ENCODE results near the gene TCF4.
A peak's percentile ranks its signal among the peaks of the same experiment; 100 is the strongest.

Gene TCF4

GRCh38 chr18:55439056-55439455 is 148.9 kb downstream of the TCF4 start:
- DNase-seq (ENCODE audit: low read depth), result no peak

- no peak for DNase-seq (ENCODE audit: low read depth)
Measured at GRCh38 chr18:55435592-55435991, 152.4 kb downstream of the TCF4 start.

- DNase-seq (ENCODE audit: low read depth), result no peak
Measured at GRCh38 chr18:55433648-55434047, 154.3 kb downstream of the TCF4 start.

- no peak for DNase-seq (ENCODE audit: low read depth)
Measured at GRCh38 chr18:55433140-55433539, 154.9 kb downstream of the TCF4 start.

- no peak for DNase-seq (ENCODE audit: low read depth)
Measured at GRCh38 chr18:55432307-55433040, 155.5 kb downstream of the TCF4 start.

GRCh38 chr18:55430026-55430425 is 158.0 kb downstream of the TCF4 start:
- DNase-seq (ENCODE audit: low read depth), result no peak

- DNase-seq (ENCODE audit: low read depth), result no peak
Measured at GRCh38 chr18:55427951-55428350, 160.0 kb downstream of the TCF4 start.

- no peak for DNase-seq (ENCODE audit: low read depth)
Measured at GRCh38 chr18:55425698-55426097, 162.3 kb downstream of the TCF4 start.

- no peak for DNase-seq (ENCODE audit: low read depth)
Measured at GRCh38 chr18:55422456-55423180, 165.4 kb downstream of the TCF4 start.

GRCh38 chr18:55421615-55422419 is 166.2 kb downstream of the TCF4 start:
- no peak for DNase-seq (ENCODE audit: low read depth)

- DNase-seq (ENCODE audit: low read depth), result no peak
Measured at GRCh38 chr18:55421308-55421614, 166.7 kb downstream of the TCF4 start.

- no peak for DNase-seq (ENCODE audit: low read depth)
Measured at GRCh38 chr18:55420665-55421307, 167.2 kb downstream of the TCF4 start.

GRCh38 chr18:55419947-55420664 is 167.9 kb downstream of the TCF4 start:
- no peak for DNase-seq (ENCODE audit: low read depth)

GRCh38 chr18:55419132-55419946 is 168.7 kb downstream of the TCF4 start:
- no peak for DNase-seq (ENCODE audit: low read depth)

GRCh38 chr18:55418439-55418838 is 169.6 kb downstream of the TCF4 start:
- DNase-seq (ENCODE audit: low read depth), result no peak

GRCh38 chr18:55416791-55417190 is 171.2 kb downstream of the TCF4 start:
- no peak for DNase-seq (ENCODE audit: low read depth)

GRCh38 chr18:55415258-55415871 is 172.6 kb downstream of the TCF4 start:
- DNase-seq (ENCODE audit: low read depth), result peak; percentile 55

- DNase-seq (ENCODE audit: low read depth), result no peak
Measured at GRCh38 chr18:55414475-55414874, 173.5 kb downstream of the TCF4 start.

- DNase-seq (ENCODE audit: low read depth), result no peak
Measured at GRCh38 chr18:55413474-55413873, 174.5 kb downstream of the TCF4 start.

- no peak for DNase-seq (ENCODE audit: low read depth)
Measured at GRCh38 chr18:55407774-55408535, 180.0 kb downstream of the TCF4 start.

Data from activated T-cell treated with anti-CD3 and anti-CD28 coated beads for 1 hour (primary cell).